ENCODE measurements around the gene ERICH6. TPM values are rescaled to one million over a fixed set of nuclear protein-coding genes. Genes with fewer than 3 reads are reported as not detected.

The ERICH6 gene
- total RNA-seq, 2 donors from 2014 or later, result 0.39 TPM; not detected in 1

- peak; percentile 39 to 72 for ATAC-seq
- intact Hi-C loops (cut with DNase I), result no loop called here
These were observed 34.4 kb upstream of the ERICH6 start for GRCh38 chr3:150737874-150738679.

GRCh38 chr3:150736903-150737832 is 33.4 kb upstream of the ERICH6 start:
- intact Hi-C loops (cut with DNase I), result no loop called here
- DNase-seq, result no peak

More at GRCh38 chr3:150737874-150738679, 34.4 kb upstream of the ERICH6 start:
- DNase-seq, result no peak

GRCh38 chr3:150736316-150736719 is 32.6 kb upstream of the ERICH6 start:
- intact Hi-C loops (cut with DNase I), result no loop called here
- ATAC-seq (no peak), DNase-seq (no peak)

More at GRCh38 chr3:150736903-150737832, 33.4 kb upstream of the ERICH6 start:
- no peak for ATAC-seq

GRCh38 chr3:150734795-150735119 is 31.0 kb upstream of the ERICH6 start:
- intact Hi-C loops (cut with DNase I), result no loop called here
- DNase-seq (no peak), ATAC-seq (no peak)

- ATAC-seq, result peak; percentile 40 to 42
- intact Hi-C loops (cut with DNase I), result no loop called here
These were observed 30.4 kb upstream of the ERICH6 start for GRCh38 chr3:150733936-150734794.

GRCh38 chr3:150733373-150733935 is 29.7 kb upstream of the ERICH6 start:
- intact Hi-C loops (cut with DNase I), result no loop called here
- DNase-seq, result no peak
- peak; percentile 39 to 43 for ATAC-seq

More at GRCh38 chr3:150733936-150734794, 30.4 kb upstream of the ERICH6 start:
- DNase-seq, result no peak

GRCh38 chr3:150729682-150730360 is 26.1 kb upstream of the ERICH6 start:
- DNase-seq, result no peak
- no peak for ATAC-seq
- intact Hi-C loops (cut with DNase I), result loop anchor here in 1 of 2 donors (10.0 kb wide), 1 partner anchor 415 kb away; no protein-coding TSS in a partner anchor

- intact Hi-C loops (cut with DNase I), result loop anchor here in 1 of 2 donors (10.0 kb wide), 1 partner anchor 417 kb away; no protein-coding TSS in a partner anchor
These were observed 24.2 kb upstream of the ERICH6 start for GRCh38 chr3:150727653-150728502.

GRCh38 chr3:150725548-150725947 is 21.8 kb upstream of the ERICH6 start:
- no peak for ATAC-seq
- intact Hi-C loops (cut with DNase I), result loop anchor here in 1 of 2 donors (10.0 kb wide), 1 partner anchor 419 kb away; no protein-coding TSS in a partner anchor
- DNase-seq, result no peak

More at GRCh38 chr3:150727653-150728502, 24.2 kb upstream of the ERICH6 start:
- ATAC-seq (peak; percentile 50 to 91), DNase-seq (peak; percentile 36)

GRCh38 chr3:150723946-150724345 is 20.2 kb upstream of the ERICH6 start:
- intact Hi-C loops (cut with DNase I), result loop anchor here in 1 of 2 donors (10.0 kb wide), 1 partner anchor 421 kb away; no protein-coding TSS in a partner anchor
- DNase-seq (no peak), ATAC-seq (no peak)

GRCh38 chr3:150722267-150722666 is 18.5 kb upstream of the ERICH6 start:
- no peak for ATAC-seq
- intact Hi-C loops (cut with DNase I), result loop anchor here in 1 of 2 donors (10.0 kb wide), 1 partner anchor 423 kb away; no protein-coding TSS in a partner anchor
- DNase-seq, result no peak

- intact Hi-C loops (cut with DNase I), result loop anchor here (1.0 to 10.0 kb wide), 3 partner anchors 144 to 425 kb away; no protein-coding TSS in a partner anchor
- ATAC-seq, result peak; percentile 65 to 72
- no peak for DNase-seq
These were observed 17.8 kb upstream of the ERICH6 start for GRCh38 chr3:150721285-150722130.

GRCh38 chr3:150720444-150720843 is 16.7 kb upstream of the ERICH6 start:
- DNase-seq (no peak), ATAC-seq (no peak)
- intact Hi-C loops (cut with DNase I), result loop anchor here (2.0 to 10.0 kb wide), 2 partner anchors 424 to 426 kb away; no protein-coding TSS in a partner anchor

GRCh38 chr3:150710097-150710496 is 6.4 kb upstream of the ERICH6 start:
- ATAC-seq, result no peak
- DNase-seq, result no peak
- intact Hi-C loops (cut with DNase I), result no loop called here

- intact Hi-C loops (cut with DNase I), result no loop called here
- peak; percentile 48 for DNase-seq
- peak; percentile 69 to 75 for ATAC-seq
These were observed 393 bp downstream of the ERICH6 start for GRCh38 chr3:150703299-150703755.

Measured in left cardiac atrium (tissue), 4 donors.